ENCODE measurements around the gene TMC4. TPM values are rescaled to one million over a fixed set of nuclear protein-coding genes. Genes with fewer than 3 reads are reported as not detected.

Gene TMC4
- polyA plus RNA-seq, 1 of the 3 experiments (the other 2 are of a cell fraction) = 2.8 TPM

DNA sequence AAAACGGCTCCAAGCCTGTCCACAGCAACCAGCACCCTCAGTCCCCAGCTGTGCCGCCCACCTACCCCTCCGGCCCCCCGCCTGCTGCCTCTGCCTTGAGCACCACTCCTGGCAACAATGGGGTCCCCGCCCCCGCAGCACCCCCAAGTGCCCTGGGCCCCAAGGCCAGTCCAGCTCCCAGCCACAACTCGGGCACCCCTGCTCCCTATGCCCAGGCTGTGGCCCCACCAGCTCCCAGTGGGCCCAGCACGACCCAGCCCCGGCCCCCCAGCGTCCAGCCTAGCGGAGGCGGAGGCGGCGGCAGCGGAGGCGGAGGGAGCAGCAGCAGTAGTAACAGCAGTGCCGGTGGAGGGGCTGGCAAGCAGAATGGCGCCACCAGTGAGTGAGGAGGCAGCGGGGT is 24.8 kb downstream of the TMC4 start:
- H3K9ac ChIP-seq = no peak overlapping the region
- DNase-seq = no peak
- ChIA-PET CTCF (interaction anchor here (1.0 to 1.3 kb wide), 3 partner anchors 10 to 20 kb away, joined by 3 to 5 read pairs (median 4); no protein-coding TSS in a partner anchor), POLR2A (interaction anchor here (1.0 to 1.2 kb wide), 2 partner anchors 11 kb away, joined by 3 to 4 read pairs; partner anchors contain the start of genes CNOT3 and LENG1)
- no peak for TF ChIP-seq EZH2phosphoT487 (IDR thresholded peaks at IDR 0.05; ENCODE audit: borderline replicate concordance, low read depth)
- TF ChIP-seq JUND (IDR thresholded peaks at IDR 0.05) = no peak
- no peak overlapping the region for H3K4me3 ChIP-seq (ENCODE audit: low read depth in 2 of 2, low read length in 1 of 2)
- H3K27ac ChIP-seq (ENCODE audit: low read depth in 2 of 2, low read length in 1 of 2) = no peak overlapping the region
- peaks cover 28 to 90% of the 10 kb centered on the region in 2 experiments for H3K36me3 ChIP-seq (replicated peaks in 1 of 2; ENCODE audit: control insufficient read depth in 1 of 2, insufficient read depth in 2 of 2, low read length in 1 of 2)
- peaks cover under 1% of the 10 kb centered on the region; the same call in 1 of the 2 replicates for H3K79me2 ChIP-seq (ENCODE audit: insufficient read depth)
- WGBS (ENCODE audit: low lambda C conversion rate) = 92% methylated on average over 18 of the region's 19 CpGs
- no peak overlapping the region for H3K4me2 ChIP-seq
- no peaks in the 10 kb centered on the region for H4K20me1 ChIP-seq (ENCODE audit: insufficient read depth)
- H3K9me2 ChIP-seq = no peaks in the 10 kb centered on the region
- H2AFZ ChIP-seq (ENCODE audit: low read depth) = no peak overlapping the region
- H3K4me1 ChIP-seq (ENCODE audit: control insufficient read depth in 1 of 2, insufficient read depth in 2 of 2, low read depth in 1 of 2, low read length in 1 of 2) = no peaks in the 10 kb centered on the region
- peaks cover 3% of the 10 kb centered on the region for H3F3A ChIP-seq (replicated peaks; ENCODE audit: insufficient read depth)
- no peaks in the 10 kb centered on the region for H3K27me3 ChIP-seq (ENCODE audit: insufficient read depth)
- no peaks in the 10 kb centered on the region for H3K9me3 ChIP-seq

- ChIA-PET CTCF (interaction anchor here (0.9 to 1.3 kb wide), 4 partner anchors 11 to 20 kb away, joined by 3 to 5 read pairs (median 4); partner anchors contain the start of gene LENG1), POLR2A (interaction anchor here (1.0 to 1.2 kb wide), 2 partner anchors 11 to 12 kb away, joined by 3 to 4 read pairs; partner anchors contain the start of genes CNOT3 and LENG1)
- peaks cover 5% of the 10 kb centered on the region; the same call in 1 of the 2 replicates for H3K79me2 ChIP-seq (ENCODE audit: insufficient read depth)
- peaks cover 32 to 90% of the 10 kb centered on the region in 2 experiments for H3K36me3 ChIP-seq (replicated peaks in 1 of 2; ENCODE audit: control insufficient read depth in 1 of 2, insufficient read depth in 2 of 2, low read length in 1 of 2)
- no peak overlapping the region for H3K4me2 ChIP-seq
- H3K9ac ChIP-seq = no peak overlapping the region
- no peaks in the 10 kb centered on the region for H3K4me1 ChIP-seq (ENCODE audit: control insufficient read depth in 1 of 2, insufficient read depth in 2 of 2, low read depth in 1 of 2, low read length in 1 of 2)
- H3K27ac ChIP-seq (ENCODE audit: low read depth in 2 of 2, low read length in 1 of 2) = no peak overlapping the region
- WGBS (ENCODE audit: low lambda C conversion rate) = 85% methylated on average over 3 of the region's 3 CpGs
- no peaks in the 10 kb centered on the region for H3K27me3 ChIP-seq (ENCODE audit: insufficient read depth)
- no peak overlapping the region for H3K4me3 ChIP-seq (ENCODE audit: low read depth in 2 of 2, low read length in 1 of 2)
- no peaks in the 10 kb centered on the region for H3K9me3 ChIP-seq
- peaks cover 4% of the 10 kb centered on the region for H4K20me1 ChIP-seq (ENCODE audit: insufficient read depth)
- TF ChIP-seq RXRA (IDR thresholded peaks at IDR 0.05; ENCODE audit: borderline replicate concordance, low read depth) (no peak), NRF1 (IDR thresholded peaks at IDR 0.05; ENCODE audit: low read depth, low read length) (no peak)
- peaks cover 3% of the 10 kb centered on the region for H3F3A ChIP-seq (replicated peaks; ENCODE audit: insufficient read depth)
- no peak for DNase-seq
- H3K9me2 ChIP-seq = no peaks in the 10 kb centered on the region
- H2AFZ ChIP-seq (ENCODE audit: low read depth) = no peak overlapping the region
Measured at GRCh38 chr19:54147676-54148075, 25.3 kb downstream of the TMC4 start.

DNA sequence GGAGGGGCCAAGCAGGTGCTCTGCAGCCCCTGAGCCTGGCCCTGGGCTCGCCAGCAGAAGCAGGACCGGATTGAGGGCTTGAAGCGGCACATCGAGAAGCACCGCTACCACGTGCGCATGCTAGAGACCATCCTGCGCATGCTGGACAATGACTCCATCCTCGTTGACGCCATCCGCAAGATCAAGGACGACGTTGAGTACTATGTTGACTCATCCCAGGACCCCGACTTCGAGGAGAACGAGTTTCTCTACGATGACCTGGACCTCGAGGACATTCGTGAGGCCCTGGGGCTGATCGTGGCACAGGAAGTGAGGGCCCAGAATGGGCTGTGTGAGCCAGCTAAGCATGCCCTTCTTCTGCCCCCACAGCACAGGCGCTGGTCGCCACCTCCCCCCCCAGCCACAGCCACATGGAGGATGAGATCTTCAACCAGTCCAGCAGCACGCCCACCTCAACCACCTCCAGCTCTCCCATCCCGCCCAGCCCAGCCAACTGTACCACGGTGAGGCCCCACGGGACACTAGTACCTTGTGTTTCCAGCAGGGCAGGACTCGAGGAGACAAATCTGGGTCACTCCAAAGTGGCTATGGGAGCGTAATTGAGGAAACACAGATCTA is 27.3 kb downstream of the TMC4 start:
- Histone ChIP-seq H3K9ac (no peak overlapping the region), H3K9me2 (no peaks in the 10 kb centered on the region), H3K4me1 (ENCODE audit: control insufficient read depth in 1 of 2, insufficient read depth in 2 of 2, low read depth in 1 of 2, low read length in 1 of 2) (peaks cover 0 to under 1% of the 10 kb centered on the region in 2 experiments; a peak in 1 of 4 replicates), H4K20me1 (ENCODE audit: insufficient read depth) (peaks cover 25% of the 10 kb centered on the region), H3K27me3 (ENCODE audit: insufficient read depth) (no peaks in the 10 kb centered on the region), H3K9me3 (no peaks in the 10 kb centered on the region), H3K79me2 (ENCODE audit: insufficient read depth) (peaks cover 25% of the 10 kb centered on the region), H3F3A (replicated peaks; ENCODE audit: insufficient read depth) (peaks cover under 1% of the 10 kb centered on the region), H3K36me3 (replicated peaks in 1 of 2; ENCODE audit: control insufficient read depth in 1 of 2, insufficient read depth in 2 of 2, low read length in 1 of 2) (peaks cover 29 to 93% of the 10 kb centered on the region in 2 experiments), H3K27ac (ENCODE audit: low read depth in 2 of 2, low read length in 1 of 2) (no peak overlapping the region), H3K4me2 (no peak overlapping the region), H2AFZ (ENCODE audit: low read depth) (no peak overlapping the region), H3K4me3 (ENCODE audit: low read depth in 2 of 2, low read length in 1 of 2) (no peak overlapping the region)
- POLR2A ChIA-PET = no interaction called here
- CTCF ChIA-PET = interaction anchor here (1.7 kb wide), 1 partner anchor 10 kb away, joined by 3 read pairs; no protein-coding TSS in a partner anchor
- WGBS (ENCODE audit: low lambda C conversion rate) = 93% methylated on average over 23 of the region's 28 CpGs
- DNase-seq = no peak
- TF ChIP-seq, protein P1, sequence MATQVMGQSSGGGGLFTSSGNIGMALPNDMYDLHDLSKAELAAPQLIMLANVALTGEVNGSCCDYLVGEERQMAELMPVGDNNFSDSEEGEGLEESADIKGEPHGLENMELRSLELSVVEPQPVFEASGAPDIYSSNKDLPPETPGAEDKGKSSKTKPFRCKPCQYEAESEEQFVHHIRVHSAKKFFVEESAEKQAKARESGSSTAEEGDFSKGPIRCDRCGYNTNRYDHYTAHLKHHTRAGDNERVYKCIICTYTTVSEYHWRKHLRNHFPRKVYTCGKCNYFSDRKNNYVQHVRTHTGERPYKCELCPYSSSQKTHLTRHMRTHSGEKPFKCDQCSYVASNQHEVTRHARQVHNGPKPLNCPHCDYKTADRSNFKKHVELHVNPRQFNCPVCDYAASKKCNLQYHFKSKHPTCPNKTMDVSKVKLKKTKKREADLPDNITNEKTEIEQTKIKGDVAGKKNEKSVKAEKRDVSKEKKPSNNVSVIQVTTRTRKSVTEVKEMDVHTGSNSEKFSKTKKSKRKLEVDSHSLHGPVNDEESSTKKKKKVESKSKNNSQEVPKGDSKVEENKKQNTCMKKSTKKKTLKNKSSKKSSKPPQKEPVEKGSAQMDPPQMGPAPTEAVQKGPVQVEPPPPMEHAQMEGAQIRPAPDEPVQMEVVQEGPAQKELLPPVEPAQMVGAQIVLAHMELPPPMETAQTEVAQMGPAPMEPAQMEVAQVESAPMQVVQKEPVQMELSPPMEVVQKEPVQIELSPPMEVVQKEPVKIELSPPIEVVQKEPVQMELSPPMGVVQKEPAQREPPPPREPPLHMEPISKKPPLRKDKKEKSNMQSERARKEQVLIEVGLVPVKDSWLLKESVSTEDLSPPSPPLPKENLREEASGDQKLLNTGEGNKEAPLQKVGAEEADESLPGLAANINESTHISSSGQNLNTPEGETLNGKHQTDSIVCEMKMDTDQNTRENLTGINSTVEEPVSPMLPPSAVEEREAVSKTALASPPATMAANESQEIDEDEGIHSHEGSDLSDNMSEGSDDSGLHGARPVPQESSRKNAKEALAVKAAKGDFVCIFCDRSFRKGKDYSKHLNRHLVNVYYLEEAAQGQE (IDR thresholded peaks at IDR 0.05; ENCODE audit: low read depth, low read length) = no peak
- TF ChIP-seq GATA2 (CRISPR knock-in tag; IDR thresholded peaks at IDR 0.05) (no peak), FOXM1 (IDR thresholded peaks at IDR 0.05; ENCODE audit: low read depth) (no peak), TEAD4 (IDR thresholded peaks at IDR 0.05; ENCODE audit: borderline replicate concordance, insufficient read depth) (no peak), PBX3 (IDR thresholded peaks at IDR 0.05) (no peak), USF1 (IDR thresholded peaks at IDR 0.05; ENCODE audit: borderline replicate concordance, low read depth) (no peak), RCOR1 (IDR thresholded peaks at IDR 0.05; ENCODE audit: low read length) (no peak), RAD21 (IDR thresholded peaks at IDR 0.05; ENCODE audit: low read length) (no peak), MXI1 (IDR thresholded peaks at IDR 0.05; ENCODE audit: low read depth, low read length) (no peak), CHD2 (IDR thresholded peaks at IDR 0.05; ENCODE audit: low read length, partially characterized antibody) (no peak), YY1 (IDR thresholded peaks at IDR 0.05; ENCODE audit: low read depth) (no peak)
- TF ChIP-seq, protein P2, sequence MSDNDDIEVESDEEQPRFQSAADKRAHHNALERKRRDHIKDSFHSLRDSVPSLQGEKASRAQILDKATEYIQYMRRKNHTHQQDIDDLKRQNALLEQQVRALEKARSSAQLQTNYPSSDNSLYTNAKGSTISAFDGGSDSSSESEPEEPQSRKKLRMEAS (IDR thresholded peaks at IDR 0.05; ENCODE audit: low read depth) = no peak

All from SK-N-SH (cell line).